HUES48 (cell line): ENCODE data around the gene GLIS1.

Experiments
- H3K27ac ChIP-seq: one replicate; pipeline ENCODE4 v1.7.0; 2013; ENCODE audit warnings: low read depth, low read length, inconsistent platforms
- H3K27me3 ChIP-seq: 2 replicates; pipeline ENCODE4 v1.6.1; 2013; ENCODE audit warnings: mild to moderate bottlenecking, low read length; ENCODE audit not compliant: control insufficient read depth, insufficient read depth
- H3K36me3 ChIP-seq: 2 replicates; pipeline ENCODE4 v1.6.1; 2013; ENCODE audit warnings: low read length; ENCODE audit not compliant: control insufficient read depth, insufficient read depth
- H3K4me1 ChIP-seq: 2 replicates; pipeline ENCODE4 v1.6.1; 2013; ENCODE audit warnings: mild to moderate bottlenecking, low read length; ENCODE audit not compliant: control insufficient read depth, insufficient read depth
- H3K4me3 ChIP-seq: 2 replicates; pipeline ENCODE4 v1.5.1; 2013; ENCODE audit warnings: mild to moderate bottlenecking, low read depth, low read length
- H3K9ac ChIP-seq: 2 replicates; pipeline ENCODE4 v1.6.1; 2013; ENCODE audit warnings: mild to moderate bottlenecking, low read depth, low read length, moderate library complexity
- H3K9me3 ChIP-seq: 2 replicates; pipeline ENCODE4 v1.6.1; 2013; ENCODE audit warnings: low read length; ENCODE audit not compliant: control insufficient read depth, insufficient read depth

The GLIS1 gene

DNA sequence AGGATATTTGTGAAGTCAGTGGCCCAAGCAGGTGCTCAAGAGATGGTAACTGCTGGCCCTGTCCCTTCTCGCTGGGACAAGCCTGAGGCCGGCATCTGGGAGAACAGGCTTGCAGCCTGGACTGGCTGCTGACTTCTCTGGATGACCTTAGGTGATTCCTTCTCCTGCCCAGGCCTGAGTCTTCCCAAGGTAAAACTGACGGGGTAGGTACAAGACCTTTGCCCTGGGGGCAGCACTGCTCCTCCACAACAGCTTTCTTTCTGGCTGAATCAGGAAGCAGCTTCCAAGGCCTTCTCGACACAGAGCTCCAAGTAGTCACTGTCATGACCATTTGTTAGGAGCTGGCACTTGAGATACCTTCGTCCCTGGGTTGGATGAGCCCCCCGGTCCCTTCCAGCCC is 220.2 kb downstream of the GLIS1 start:
- H3K27ac ChIP-seq: no peak overlapping the region
- no peak overlapping the region for H3K9ac ChIP-seq
- H3K4me1 ChIP-seq: no peaks in the 10 kb centered on the region
- no peaks in the 10 kb centered on the region for H3K9me3 ChIP-seq
- no peaks in the 10 kb centered on the region for H3K36me3 ChIP-seq
- H3K4me3 ChIP-seq: no peak overlapping the region
- no peaks in the 10 kb centered on the region for H3K27me3 ChIP-seq

DNA sequence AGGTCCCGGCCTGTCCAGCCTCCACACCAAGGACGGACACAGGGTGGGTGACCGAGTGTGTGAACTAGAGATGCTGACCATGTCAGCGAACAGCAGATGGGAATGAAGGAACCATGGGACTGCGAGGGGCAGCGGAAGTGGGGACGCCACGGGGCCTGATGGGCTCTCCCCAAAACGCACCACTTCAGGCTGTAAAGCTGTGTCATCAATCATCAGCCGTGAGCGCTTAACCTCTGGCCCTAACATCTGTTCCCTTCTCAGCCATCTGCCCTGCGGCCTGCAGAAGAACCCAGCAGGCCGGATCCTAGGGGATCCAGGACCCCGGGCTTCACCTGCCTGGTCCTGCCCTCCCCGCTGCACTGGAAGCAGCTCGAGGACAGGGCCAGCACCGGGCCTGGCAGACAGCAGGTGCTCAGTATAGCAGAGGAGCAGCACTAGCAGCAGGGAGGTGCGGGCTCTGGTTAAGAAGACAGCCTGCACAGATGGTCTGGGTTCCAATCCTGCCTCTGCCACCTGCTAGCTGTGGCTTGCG is 221.1 kb downstream of the GLIS1 start:
- H3K36me3 ChIP-seq: no peaks in the 10 kb centered on the region
- H3K9ac ChIP-seq: no peak overlapping the region
- H3K4me1 ChIP-seq: no peaks in the 10 kb centered on the region
- no peak overlapping the region for H3K4me3 ChIP-seq
- H3K9me3 ChIP-seq: no peaks in the 10 kb centered on the region
- no peaks in the 10 kb centered on the region for H3K27me3 ChIP-seq
- no peak overlapping the region for H3K27ac ChIP-seq

DNA sequence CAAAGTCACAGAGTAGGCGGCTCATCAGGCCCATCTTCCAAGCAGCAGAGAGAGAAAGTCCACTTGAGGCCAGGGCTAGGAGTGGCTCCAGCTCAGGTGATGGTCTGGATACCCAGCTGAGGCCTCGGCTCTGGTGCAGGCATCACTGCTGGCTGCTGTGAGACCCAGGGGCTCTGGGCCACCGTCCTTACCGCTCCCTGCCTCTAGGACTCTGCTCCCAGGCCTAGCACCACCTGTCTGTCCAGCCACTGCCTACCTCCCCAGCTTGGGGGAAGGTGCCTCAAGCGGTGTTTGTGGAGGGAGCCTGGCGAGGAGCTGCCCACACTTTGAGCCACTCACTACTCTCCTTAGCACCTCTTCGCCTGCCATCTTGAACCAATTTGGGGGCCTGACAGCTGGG is 221.9 kb downstream of the GLIS1 start:
- Histone ChIP-seq H3K27ac (no peak overlapping the region), H3K9me3 (no peaks in the 10 kb centered on the region), H3K4me3 (no peak overlapping the region), H3K36me3 (no peaks in the 10 kb centered on the region), H3K4me1 (no peaks in the 10 kb centered on the region), H3K9ac (no peak overlapping the region), H3K27me3 (no peaks in the 10 kb centered on the region)

DNA sequence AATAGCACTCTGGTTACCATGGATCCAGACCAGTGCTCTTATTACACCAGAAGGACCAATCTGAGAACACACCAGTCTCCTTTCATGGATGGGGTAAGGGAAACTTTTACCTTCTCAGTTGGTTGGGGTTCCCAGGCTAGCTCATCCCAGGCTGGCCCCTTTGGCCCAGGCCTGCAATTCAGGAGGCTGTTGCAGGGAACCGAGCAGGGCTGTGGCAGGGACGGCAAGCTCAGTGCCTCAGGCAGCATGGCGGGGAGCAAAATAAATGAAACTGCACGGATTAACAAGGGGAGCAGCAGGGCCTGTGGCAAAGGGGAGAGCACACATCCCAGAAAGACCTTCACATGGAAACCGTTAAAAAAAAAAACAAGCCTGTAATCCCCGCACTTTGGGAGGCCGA is 222.8 kb downstream of the GLIS1 start:
- no peak overlapping the region for H3K27ac ChIP-seq
- H3K4me1 ChIP-seq: no peaks in the 10 kb centered on the region
- H3K36me3 ChIP-seq: no peaks in the 10 kb centered on the region
- H3K4me3 ChIP-seq: no peak overlapping the region
- no peaks in the 10 kb centered on the region for H3K27me3 ChIP-seq
- H3K9me3 ChIP-seq: no peaks in the 10 kb centered on the region
- no peak overlapping the region for H3K9ac ChIP-seq

DNA sequence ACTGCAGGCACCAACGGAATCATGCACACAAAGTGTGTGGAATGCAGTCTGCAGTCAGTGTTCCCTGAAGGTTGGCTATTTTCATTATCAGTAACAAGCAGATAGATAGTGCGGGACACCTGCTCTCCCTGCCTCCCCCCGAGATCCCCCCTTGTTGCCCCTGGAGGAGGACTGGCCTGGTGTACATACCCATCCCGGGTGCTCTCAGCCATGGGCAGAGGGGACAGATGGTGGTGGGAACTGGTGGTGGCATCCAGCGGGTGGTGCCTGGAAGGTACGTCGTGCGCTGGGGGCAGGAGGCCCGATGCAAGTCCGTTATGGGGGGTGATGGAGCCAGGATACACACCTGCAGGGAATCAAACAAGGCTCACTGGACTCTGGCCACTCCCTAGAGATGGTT is 224.5 kb downstream of the GLIS1 start:
- H3K36me3 ChIP-seq: no peaks in the 10 kb centered on the region
- no peak overlapping the region for H3K27ac ChIP-seq
- H3K4me1 ChIP-seq: no peaks in the 10 kb centered on the region
- H3K4me3 ChIP-seq: no peak overlapping the region
- no peaks in the 10 kb centered on the region for H3K27me3 ChIP-seq
- no peak overlapping the region for H3K9ac ChIP-seq
- no peaks in the 10 kb centered on the region for H3K9me3 ChIP-seq

DNA sequence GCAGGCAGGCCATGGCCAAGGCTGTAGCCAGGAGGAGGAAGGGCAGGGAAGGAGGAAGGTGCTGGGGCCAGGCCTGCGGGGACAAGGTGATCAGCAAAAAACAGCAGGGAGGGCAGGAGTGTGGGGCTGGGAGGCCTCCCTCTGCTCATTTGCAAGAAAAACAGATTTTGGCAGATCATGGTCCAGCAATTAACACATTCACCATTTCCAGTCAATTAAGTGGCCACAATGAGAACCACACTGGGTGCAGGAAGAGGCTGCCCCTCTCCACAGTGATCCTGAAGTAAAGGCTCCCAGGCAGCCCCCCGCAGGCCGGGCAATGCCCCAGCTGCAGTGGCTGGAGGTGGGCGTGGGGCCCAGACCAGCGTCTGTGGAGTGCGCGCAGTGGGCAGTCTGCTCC is 225.1 kb downstream of the GLIS1 start:
- no peaks in the 10 kb centered on the region for H3K4me1 ChIP-seq
- H3K27ac ChIP-seq: no peak overlapping the region
- no peaks in the 10 kb centered on the region for H3K27me3 ChIP-seq
- no peaks in the 10 kb centered on the region for H3K36me3 ChIP-seq
- no peaks in the 10 kb centered on the region for H3K9me3 ChIP-seq
- no peak overlapping the region for H3K9ac ChIP-seq
- no peak overlapping the region for H3K4me3 ChIP-seq

DNA sequence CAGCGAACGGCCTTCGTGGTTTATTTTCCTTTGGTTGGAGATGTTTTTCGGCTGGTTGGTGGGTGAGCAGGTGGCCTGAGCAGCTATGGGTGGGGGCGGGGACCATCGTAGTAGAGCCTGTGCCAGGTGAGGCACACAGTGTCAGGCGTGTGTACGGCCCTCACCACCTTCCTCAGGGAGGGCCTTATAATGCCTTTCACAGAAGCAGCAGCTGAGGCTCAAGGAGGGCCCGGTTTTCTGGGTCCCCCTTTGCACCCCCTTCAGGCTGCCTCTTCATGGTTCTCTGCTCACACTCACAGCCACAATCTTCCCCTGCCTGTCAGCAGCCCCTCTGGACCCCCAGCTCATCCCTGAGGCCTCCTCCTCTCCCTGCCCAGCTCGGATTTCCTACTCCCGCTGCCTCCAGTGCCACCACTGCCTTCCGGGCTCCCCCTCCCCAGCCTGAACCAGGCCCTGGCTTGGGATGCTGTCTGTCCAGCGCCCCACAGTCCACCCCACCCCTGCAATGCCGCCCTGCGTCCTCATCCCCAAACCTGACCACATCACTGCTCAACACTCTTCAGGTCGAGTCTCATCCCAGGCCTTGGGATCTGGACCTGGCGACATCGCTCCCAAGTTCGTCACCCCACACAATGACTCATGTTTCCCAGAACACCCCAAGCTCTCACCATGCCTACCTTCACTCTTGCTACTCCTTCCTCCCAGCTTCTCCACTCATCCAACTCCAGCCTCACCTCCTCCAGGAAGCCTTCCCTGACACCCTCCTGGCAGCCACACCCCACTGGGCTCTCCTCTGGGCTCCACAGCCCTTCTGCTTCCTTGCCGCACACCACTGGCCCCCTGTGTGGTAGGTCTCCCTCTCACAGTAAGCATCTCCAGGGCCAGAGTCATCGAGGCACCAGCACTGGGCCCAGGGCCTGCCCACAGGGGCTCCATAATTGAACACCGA is 225.9 kb downstream of the GLIS1 start:
- Histone ChIP-seq H3K27me3 (no peaks in the 10 kb centered on the region), H3K4me1 (no peaks in the 10 kb centered on the region), H3K36me3 (no peaks in the 10 kb centered on the region), H3K9ac (no peak overlapping the region), H3K4me3 (no peak overlapping the region), H3K27ac (no peak overlapping the region), H3K9me3 (no peaks in the 10 kb centered on the region)

DNA sequence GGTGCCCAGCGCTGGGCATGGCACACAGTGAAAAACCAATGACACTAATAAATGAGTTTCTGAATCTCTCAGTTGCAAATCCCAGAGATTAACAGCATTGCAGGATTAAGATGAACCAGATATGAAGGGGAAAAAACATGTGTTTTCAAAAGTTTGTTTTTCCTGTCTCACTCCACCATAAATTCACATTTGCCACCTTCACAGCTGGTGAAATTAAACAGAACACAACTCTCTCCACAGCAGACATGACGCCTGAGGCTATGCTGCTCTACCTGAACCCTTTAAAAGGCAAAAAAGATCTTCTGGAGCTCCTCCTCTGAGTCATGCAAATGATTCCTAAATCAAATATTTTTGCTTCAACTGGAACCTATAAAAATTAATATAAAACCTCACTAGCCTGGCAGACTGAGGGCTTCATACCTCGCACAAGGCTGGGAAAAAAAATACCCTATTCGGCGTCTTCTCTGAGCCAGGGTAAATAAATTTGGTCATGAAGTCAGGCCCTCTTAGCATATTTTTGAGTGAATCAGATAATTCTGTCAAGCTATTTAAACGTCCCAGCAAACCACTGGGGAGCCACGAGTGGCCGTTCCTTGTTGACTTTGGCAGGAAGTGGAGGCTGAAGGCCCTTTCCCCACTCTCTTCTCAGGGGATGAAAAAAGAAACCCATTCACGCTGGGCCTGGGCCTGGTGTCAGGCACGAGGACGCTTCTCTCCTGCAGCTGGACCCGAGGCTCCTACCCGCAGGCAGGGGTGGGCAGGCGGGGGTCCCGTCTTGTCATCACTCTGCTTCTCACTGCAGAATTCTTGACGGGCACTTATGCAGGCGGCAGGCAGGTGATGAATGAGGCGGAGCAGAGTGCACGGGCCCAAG is 226.8 kb downstream of the GLIS1 start:
- no peaks in the 10 kb centered on the region for H3K36me3 ChIP-seq

DNA sequence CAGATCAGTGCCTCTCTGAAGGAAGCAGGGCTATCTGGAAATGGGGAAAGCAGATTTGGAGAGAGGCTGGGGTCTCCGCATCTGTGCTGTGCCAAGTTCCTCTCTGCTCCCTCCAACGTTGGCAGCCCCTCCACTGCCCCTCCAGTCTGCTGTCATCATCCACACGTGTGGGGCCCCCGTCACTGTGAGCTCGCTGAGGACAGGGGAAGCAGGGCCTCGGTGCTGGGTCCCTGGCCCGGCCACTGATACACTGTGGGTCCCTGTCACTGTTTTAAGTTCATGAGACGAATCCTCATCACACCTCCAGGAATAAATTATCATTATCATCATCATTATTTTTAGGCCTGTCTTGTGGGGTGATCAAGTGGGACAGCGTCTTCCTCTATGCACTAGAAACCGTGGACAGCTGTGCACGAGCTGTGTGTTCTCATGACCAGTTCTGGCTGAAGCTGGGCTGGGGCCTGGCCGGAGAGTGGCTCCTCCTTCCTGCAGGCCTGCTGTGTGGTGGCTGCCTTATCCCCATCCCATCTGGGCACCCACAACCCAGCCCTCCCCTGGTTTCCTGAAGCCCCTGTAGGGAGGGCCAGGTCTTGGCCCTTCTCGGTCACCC is 227.5 kb downstream of the GLIS1 start:
- H3K36me3 ChIP-seq: no peaks in the 10 kb centered on the region
- no peaks in the 10 kb centered on the region for H3K27me3 ChIP-seq
- 0 out of 2 replicates have a peak, but pooled peaks cover 3% of the 10 kb centered on the region for H3K4me1 ChIP-seq
- no peak overlapping the region for H3K9ac ChIP-seq
- H3K4me3 ChIP-seq: no peak overlapping the region
- no peaks in the 10 kb centered on the region for H3K9me3 ChIP-seq
- H3K27ac ChIP-seq: no peak overlapping the region

More for the DNA sequence above, 226.8 kb downstream of the GLIS1 start:
- Histone ChIP-seq H3K27me3 (no peaks in the 10 kb centered on the region), H3K4me3 (no peak overlapping the region), H3K27ac (no peak overlapping the region), H3K4me1 (no peaks in the 10 kb centered on the region), H3K9me3 (no peaks in the 10 kb centered on the region), H3K9ac (no peak overlapping the region)

DNA sequence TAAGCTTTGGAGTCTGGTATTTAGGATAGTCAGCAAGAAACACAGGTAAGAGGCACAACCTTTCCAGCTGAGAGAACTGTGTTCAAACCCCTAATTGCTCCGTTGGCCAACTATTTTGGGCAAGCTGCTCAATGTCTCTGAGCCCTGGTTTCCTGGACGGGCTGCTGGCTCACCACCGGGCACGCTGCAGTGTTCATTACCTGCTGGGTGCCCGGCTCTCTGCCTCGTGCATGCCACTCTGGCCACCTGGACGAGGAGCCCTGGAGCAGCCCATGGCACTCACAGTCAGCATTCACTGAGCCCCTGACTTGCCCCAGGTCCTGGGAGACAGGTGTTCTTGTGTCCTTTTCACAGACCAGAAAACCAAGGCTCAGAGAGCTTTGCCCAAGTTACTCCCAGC is 228.7 kb downstream of the GLIS1 start:
- Histone ChIP-seq H3K27ac (no peak overlapping the region), H3K9ac (no peak overlapping the region), H3K9me3 (no peaks in the 10 kb centered on the region), H3K36me3 (no peaks in the 10 kb centered on the region), H3K4me3 (no peak overlapping the region), H3K4me1 (0 out of 2 replicates have a peak, but pooled peaks cover 3% of the 10 kb centered on the region), H3K27me3 (no peaks in the 10 kb centered on the region)
